Stimulated activated effector memory CD8-positive, alpha-beta T cell treated with anti-CD3 and anti-CD28 coated beads, Interleukin-12 subunit alpha, Interleukin-12 subunit beta, amount 100 ng/mL, for 72 hours (primary cell): ENCODE data around the gene SATB1.

Experiments used
- ATAC-seq: fragments of 150-1000 bp; cut with Tn5 transposase; 2 replicates; pipeline ENCODE4 v1.10.0; 2021
- DNase-seq, 2 donors: peaks; one replicate each; pipeline ENCODE4 v3.0.0; 2021 to 2022; ENCODE audit warnings: low spot score in 2 of 2
- H3K27ac Mint-ChIP-seq: one replicate; pipeline ENCODE4 v1.8.0; 2022; ENCODE audit warnings: mild to moderate bottlenecking, mixed read lengths
- H3K36me3 Mint-ChIP-seq: one replicate; pipeline ENCODE4 v1.8.0; 2022; ENCODE audit warnings: mild to moderate bottlenecking, mixed read lengths
- H3K4me1 Mint-ChIP-seq: one replicate; pipeline ENCODE4 v1.8.0; 2022; ENCODE audit warnings: mixed read lengths
- H3K4me3 Mint-ChIP-seq: one replicate; pipeline ENCODE4 v1.8.0; 2022; ENCODE audit warnings: mild to moderate bottlenecking, mixed read lengths
- H3K9me3 Mint-ChIP-seq: one replicate; pipeline ENCODE4 v1.8.0; 2022; ENCODE audit warnings: mixed read lengths

SATB1 gene

DNA sequence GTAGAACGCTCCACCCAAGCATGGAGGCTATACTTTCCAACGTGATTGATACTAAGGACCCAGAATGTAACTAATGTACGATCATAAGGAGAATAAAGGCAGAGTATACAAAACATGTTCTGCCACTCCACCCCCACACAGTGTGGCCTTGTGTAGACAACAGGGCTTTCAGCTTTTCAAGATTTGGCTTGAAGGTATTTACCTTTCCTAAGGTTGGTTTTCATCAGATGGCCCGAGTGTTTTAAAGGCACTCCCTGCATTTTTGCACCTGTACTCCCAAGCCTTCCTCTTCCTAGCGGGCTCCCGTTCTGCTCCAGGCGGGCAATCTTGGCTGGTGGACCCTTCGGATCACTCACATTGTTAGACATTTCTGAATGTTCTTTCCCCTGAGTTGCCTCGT lies 4.6 kb downstream of the SATB1 start:
- Mint-ChIP-seq H3K4me1 (peaks cover 61% of the 10 kb centered on the region), H3K36me3 (peaks cover 100% of the 10 kb centered on the region), H3K4me3 (peak overlapping the region; percentile 87), H3K9me3 (no peaks in the 10 kb centered on the region), H3K27ac (peak overlapping the region; percentile 98)
- ATAC-seq (no peak), DNase-seq (no peak)

DNA sequence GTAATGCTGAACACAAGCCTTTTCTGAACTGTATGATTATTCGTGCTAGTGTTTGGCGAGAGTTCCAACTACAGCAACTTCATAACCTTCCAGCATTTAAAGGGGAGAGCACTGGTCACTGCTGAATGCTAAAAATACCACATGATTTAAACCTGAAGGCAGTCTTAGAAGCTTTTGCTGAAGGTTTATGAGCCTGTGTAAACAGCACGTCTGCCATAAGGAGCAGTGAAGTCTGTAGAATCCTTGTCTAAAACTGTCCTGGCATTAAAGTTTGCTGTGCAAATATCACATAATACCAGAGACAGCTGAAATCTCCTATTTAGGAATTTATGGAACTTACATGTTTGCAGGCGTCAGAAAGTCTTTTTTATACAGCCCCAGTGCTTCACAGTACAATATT lies 5.9 kb downstream of the SATB1 start:
- DNase-seq (no peak), ATAC-seq (no peak)
- H3K27ac Mint-ChIP-seq = peak overlapping the region; percentile 98
- peaks cover 53% of the 10 kb centered on the region for H3K4me1 Mint-ChIP-seq
- H3K9me3 Mint-ChIP-seq = no peaks in the 10 kb centered on the region
- peaks cover 100% of the 10 kb centered on the region for H3K36me3 Mint-ChIP-seq
- H3K4me3 Mint-ChIP-seq = peak overlapping the region; percentile 87

DNA sequence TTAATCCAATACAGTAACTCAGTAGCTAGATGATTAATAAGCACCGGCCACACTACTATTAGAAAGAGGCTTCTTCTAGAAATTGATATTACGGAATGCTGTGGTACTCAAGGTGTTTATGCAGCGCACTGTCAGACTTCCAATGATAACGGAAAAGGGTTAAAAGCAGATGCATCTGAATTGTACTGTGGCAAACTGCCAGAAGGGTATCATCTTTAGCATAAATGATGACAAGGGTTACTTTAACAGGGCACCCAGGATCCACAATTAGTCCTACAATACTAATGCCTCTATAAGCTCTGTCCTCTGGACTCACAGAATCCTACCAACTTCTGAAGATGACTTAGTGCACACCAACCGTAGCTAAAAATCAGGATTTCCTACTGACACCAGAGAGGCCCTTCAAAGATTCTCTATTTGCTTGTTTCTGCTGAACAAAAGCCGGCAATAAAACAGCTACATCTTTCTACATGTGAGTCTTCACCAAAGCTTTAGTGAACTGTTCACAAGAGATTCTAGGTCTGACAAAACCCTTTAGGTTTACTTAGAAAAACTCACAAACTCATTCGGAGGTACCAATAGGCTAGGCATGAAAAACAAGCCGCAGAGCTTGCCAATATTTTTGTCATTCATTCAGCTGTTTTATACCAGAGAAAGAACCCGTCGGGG lies 7.1 kb downstream of the SATB1 start:
- Mint-ChIP-seq H3K36me3 (peaks cover 100% of the 10 kb centered on the region), H3K4me1 (peaks cover 42% of the 10 kb centered on the region), H3K9me3 (no peaks in the 10 kb centered on the region), H3K27ac (peak overlapping the region; percentile 98), H3K4me3 (peak overlapping the region; percentile 87)
- DNase-seq (no peak), ATAC-seq (no peak)

DNA sequence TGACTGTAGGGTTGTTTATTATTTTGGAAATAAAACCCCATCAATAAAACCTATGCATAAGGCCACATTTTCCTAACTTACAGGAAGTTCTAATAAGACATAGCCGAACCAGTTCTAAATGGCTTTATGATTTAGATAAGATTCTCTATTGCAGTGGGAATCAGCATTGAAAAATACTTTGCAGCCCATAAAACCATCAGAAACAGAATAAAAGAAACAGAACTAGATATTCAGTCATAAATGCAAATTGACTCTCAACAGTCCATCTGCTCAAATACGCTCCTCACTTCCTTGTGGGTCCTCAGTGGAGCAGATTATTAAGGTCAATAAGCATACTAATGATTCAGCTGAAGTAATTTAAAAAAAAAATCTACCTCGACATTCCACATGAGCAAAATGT lies 8.8 kb downstream of the SATB1 start:
- ATAC-seq (no peak), DNase-seq (no peak)
- Mint-ChIP-seq H3K27ac (peak overlapping the region; percentile 60), H3K4me1 (peaks cover 45% of the 10 kb centered on the region), H3K36me3 (peaks cover 100% of the 10 kb centered on the region), H3K4me3 (no peak overlapping the region), H3K9me3 (no peaks in the 10 kb centered on the region)

DNA sequence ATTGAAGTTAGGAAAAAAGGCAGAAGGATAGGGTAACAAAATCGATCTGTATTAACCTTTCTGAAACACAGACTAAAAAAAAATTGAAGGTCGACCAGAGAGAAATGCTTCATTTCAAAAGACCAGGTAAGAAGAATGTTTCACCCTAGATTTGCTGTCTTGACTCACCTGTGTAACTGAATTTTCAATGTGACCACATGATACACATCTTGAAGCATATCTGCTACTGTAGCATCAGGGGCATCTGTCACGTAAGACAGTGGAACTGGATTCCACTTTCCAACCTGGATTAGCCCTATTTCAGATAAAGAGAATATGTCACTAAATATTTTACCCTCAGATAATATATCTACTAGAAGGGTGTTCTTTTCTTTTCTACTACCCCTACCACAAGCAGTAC lies 9.3 kb downstream of the SATB1 start:
- DNase-seq (no peak), ATAC-seq (no peak)
- H3K4me1 Mint-ChIP-seq = peaks cover 42% of the 10 kb centered on the region
- peak overlapping the region; percentile 60 for H3K27ac Mint-ChIP-seq
- no peaks in the 10 kb centered on the region for H3K9me3 Mint-ChIP-seq
- H3K4me3 Mint-ChIP-seq = no peak overlapping the region
- H3K36me3 Mint-ChIP-seq = peaks cover 100% of the 10 kb centered on the region

DNA sequence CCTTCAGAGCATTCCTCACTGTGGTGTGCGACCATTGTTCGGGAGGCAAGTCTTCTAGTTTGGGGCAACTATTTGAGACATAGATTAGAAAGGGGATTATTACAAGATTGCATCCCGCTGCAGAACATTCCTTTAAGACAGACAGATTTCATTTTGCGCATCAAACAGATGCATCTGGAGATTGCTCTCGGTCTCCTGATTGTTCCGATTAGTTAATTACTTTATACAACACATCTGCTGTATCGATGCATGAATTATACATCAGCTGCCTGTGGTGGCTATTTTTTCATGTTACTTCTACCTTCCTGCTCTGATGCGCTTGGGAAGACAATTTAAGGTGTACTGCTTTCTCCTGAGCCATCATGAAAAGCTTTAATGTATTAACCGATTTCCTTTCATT lies 10.0 kb downstream of the SATB1 start:
- no peak for DNase-seq

DNA sequence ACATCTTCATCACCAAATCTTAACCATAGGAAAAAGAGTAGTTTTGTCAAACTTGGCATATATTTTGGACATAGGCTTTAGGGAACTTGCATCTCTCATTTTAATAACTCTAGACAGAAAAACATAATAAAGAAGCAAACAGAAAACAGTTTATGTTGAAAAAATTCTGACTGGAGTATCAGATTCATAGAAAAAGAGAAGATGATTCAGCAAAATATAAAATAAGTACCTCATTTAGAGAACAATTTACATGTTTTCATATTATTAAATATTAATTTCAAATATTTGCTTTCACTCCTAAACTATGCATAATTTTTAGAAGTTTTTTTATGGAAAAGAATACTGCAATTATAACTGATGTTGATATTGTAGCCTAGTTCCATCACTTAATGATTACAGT lies 12.5 kb downstream of the SATB1 start:
- Mint-ChIP-seq H3K4me3 (no peak overlapping the region), H3K27ac (peak overlapping the region; percentile 44), H3K9me3 (no peaks in the 10 kb centered on the region), H3K4me1 (peaks cover 42% of the 10 kb centered on the region), H3K36me3 (peaks cover 100% of the 10 kb centered on the region)
- no peak for DNase-seq
- ATAC-seq = no peak

More for the DNA sequence above, 10.0 kb downstream of the SATB1 start:
- Mint-ChIP-seq H3K4me3 (no peak overlapping the region), H3K4me1 (peaks cover 39% of the 10 kb centered on the region), H3K9me3 (no peaks in the 10 kb centered on the region), H3K27ac (no peak overlapping the region), H3K36me3 (peaks cover 100% of the 10 kb centered on the region)
- ATAC-seq = no peak

DNA sequence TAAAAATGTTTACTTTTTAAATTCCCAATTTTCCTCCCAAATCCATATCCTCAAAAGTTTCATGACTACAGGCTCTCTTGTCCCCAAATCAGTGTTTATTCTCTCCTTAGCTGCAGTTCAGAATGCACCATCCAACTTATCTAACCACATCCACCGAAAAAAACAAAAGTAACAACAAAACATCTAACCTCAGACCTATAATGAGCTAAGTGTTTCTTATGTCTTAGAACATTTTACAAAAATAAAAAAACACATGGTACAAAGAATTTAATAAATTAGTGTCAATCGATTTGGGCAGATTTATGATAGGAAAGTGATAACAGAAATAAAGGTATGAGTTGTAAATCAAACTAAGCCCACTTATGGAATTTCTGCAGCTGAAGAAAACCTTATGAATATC lies 13.6 kb downstream of the SATB1 start:
- ATAC-seq (peak; percentile 54), DNase-seq (no peak)
- Mint-ChIP-seq H3K27ac (peak overlapping the region; percentile 44), H3K4me3 (no peak overlapping the region), H3K4me1 (peaks cover 40% of the 10 kb centered on the region), H3K9me3 (no peaks in the 10 kb centered on the region), H3K36me3 (peaks cover 100% of the 10 kb centered on the region)

DNA sequence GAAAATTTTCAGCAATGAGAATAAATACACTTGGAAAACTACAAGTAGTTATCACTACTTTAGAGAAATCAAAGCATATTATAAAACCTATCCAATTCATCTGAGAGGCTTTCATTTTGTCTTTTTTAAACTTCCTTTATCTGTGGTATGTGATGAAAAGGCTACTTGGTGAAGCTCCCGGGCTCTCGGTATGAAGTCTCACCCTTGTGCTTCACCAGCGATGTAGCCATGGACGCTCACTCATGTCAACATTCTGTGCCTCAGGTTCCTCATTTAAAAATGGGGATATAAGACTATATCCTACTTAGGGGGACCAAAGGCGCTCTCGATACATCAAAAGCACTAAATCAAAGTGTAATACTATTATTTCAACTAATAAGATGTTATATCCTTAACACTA lies 14.9 kb downstream of the SATB1 start:
- H3K36me3 Mint-ChIP-seq = peaks cover 100% of the 10 kb centered on the region
- no peak overlapping the region for H3K4me3 Mint-ChIP-seq
- H3K4me1 Mint-ChIP-seq = peaks cover 44% of the 10 kb centered on the region
- H3K9me3 Mint-ChIP-seq = no peaks in the 10 kb centered on the region
- DNase-seq = no peak
- ATAC-seq = no peak
- peak overlapping the region; percentile 57 for H3K27ac Mint-ChIP-seq

DNA sequence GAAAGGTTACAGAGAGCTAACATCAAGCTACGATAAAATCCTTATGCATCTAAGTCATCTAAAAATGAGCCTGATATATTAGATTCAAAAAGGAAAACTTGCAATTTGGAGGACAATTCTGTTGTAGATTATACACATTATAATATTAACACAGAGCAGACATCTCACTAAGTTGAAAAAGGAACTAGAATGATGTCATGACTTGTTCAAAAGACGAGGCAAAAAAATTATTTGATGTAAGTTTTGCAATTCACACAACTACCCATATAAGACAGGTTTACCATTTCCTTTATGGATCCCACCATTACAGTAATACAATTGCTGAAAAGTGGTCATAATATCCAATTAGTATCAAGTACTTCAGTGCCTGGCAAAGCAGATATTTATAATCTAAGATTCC lies 15.9 kb downstream of the SATB1 start:
- Mint-ChIP-seq H3K4me1 (peaks cover 44% of the 10 kb centered on the region), H3K4me3 (no peak overlapping the region), H3K9me3 (no peaks in the 10 kb centered on the region), H3K36me3 (peaks cover 100% of the 10 kb centered on the region), H3K27ac (peak overlapping the region; percentile 57)
- no peak for DNase-seq
- ATAC-seq = no peak

DNA sequence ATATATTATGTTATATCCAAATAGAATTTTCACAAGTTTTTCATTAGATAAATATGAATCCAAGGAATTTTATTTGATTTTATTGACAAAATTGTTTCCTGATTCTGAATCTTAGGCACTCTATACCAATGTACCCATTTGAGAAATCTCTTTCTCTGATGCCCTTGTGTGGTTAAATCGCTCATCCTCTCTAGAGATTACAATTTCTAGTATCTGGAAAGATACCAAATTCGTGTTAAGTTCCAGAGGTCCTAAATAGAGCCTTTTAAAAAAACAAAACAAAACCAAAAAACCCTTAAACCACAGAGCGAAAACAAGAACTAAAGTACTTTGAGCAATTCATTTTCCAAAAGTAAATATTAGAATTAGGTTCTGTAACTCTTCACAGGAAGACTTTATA lies 20.0 kb downstream of the SATB1 start:
- no peaks in the 10 kb centered on the region for H3K9me3 Mint-ChIP-seq
- ATAC-seq = peak; percentile 60
- peak overlapping the region; percentile 68 for H3K27ac Mint-ChIP-seq
- peaks cover 100% of the 10 kb centered on the region for H3K36me3 Mint-ChIP-seq
- H3K4me1 Mint-ChIP-seq = peaks cover 56% of the 10 kb centered on the region
- H3K4me3 Mint-ChIP-seq = no peak overlapping the region
- DNase-seq = no peak

DNA sequence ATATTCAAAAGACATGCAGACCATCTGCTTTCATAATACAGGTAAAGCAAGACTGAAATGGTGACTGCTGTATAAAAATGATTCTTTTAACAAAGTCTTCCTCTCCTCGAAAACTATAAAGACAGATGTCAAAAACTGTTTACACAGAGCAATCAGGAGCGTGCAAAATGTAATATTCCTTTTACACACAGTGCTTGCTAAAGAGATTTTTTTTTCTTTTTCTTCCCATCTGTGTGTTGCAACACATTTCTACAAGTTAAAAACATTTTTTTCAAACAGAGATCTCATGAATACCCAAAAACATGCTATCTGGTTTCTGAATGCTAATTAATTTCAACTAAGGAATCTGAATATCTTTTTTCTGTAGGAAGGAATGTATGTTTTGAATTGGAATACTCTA lies 22.1 kb downstream of the SATB1 start:
- Mint-ChIP-seq H3K9me3 (no peaks in the 10 kb centered on the region), H3K27ac (peak overlapping the region; percentile 80), H3K36me3 (peaks cover 100% of the 10 kb centered on the region), H3K4me1 (peaks cover 61% of the 10 kb centered on the region), H3K4me3 (no peak overlapping the region)
- DNase-seq = no peak
- no peak for ATAC-seq

DNA sequence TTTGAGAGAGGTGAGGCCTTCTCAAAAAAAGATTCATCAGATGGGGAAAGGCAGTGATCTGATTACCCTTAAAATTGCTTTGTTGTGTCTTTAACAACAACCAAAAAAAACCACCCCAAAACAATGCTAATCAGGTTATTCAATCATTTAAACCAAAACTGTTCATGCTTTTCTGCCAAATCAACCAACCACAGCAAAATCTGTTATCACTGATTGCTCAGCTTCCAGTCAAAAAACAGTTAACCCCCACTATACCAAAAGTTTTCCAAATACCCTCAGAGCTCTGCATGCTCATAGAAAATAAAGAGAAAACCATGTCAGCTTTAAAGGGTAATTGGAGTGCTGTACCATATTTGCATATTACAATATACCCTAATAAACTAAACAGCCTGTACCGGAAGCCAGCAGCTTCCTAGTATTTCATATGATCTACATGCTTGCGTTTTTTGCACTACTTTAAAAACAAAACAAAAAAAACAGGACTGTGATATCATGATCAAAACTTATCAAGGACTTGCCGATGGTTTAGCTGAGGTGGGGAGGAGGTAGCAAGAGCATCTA lies 22.8 kb downstream of the SATB1 start:
- Mint-ChIP-seq H3K9me3 (no peaks in the 10 kb centered on the region), H3K36me3 (peaks cover 100% of the 10 kb centered on the region), H3K4me1 (peaks cover 54% of the 10 kb centered on the region)

DNA sequence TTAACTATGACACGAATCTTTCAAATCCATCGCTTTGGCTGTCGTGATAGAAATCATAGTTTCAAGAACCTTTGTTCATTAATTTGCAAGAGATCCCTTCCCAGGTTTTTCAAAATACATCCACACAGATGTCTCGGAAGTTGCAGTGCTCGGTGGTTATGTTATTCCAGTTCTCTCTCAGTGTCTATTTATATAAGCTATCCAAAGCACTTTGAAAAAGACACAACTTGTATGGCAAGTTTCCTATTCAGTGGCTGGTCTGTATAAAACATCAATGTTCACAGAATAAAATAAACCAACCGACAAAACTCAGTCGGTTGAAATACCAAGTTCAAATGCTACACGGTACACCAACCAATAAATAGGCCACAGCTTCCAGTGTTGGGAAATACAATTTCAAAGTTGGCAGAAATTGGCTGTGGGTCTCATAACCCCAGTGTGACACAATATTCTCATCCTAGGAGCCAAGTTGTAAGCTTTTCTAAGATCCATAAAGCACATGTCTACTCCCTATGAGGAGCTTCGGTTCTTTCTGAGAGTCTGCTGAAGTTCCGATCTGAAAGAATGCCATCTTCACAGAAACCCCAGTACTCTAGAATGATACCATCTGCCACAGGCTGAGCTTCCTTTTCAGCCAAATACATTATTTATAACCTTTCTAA lies 23.7 kb downstream of the SATB1 start:
- H3K4me1 Mint-ChIP-seq = peaks cover 59% of the 10 kb centered on the region
- peaks cover 100% of the 10 kb centered on the region for H3K36me3 Mint-ChIP-seq
- H3K27ac Mint-ChIP-seq = peak overlapping the region; percentile 80
- no peak overlapping the region for H3K4me3 Mint-ChIP-seq
- ATAC-seq = no peak
- no peaks in the 10 kb centered on the region for H3K9me3 Mint-ChIP-seq
- no peak for DNase-seq

More for the DNA sequence above, 22.8 kb downstream of the SATB1 start:
- ATAC-seq (no peak), DNase-seq (no peak)
- peak overlapping the region; percentile 80 for H3K27ac Mint-ChIP-seq
- H3K4me3 Mint-ChIP-seq = no peak overlapping the region

DNA sequence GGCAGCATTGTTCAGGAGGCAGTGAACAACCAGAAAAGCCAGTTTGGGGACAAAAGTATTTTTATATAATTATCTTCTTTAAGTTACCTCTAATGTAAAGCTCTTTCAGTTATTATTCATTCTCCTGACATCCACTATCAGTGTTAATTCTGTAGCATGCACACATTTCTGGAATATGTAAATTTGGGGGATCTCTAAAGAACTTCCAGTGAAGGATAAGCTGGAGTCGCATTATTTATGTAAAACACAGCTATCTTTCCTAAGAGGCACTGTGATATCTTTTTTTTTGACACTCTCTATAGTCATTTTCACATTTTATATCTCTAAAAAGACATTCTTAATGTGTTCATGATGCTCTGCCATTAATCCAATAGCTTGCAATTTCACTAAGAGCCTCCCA lies 26.7 kb downstream of the SATB1 start:
- no peak for ATAC-seq
- no peak overlapping the region for H3K4me3 Mint-ChIP-seq
- DNase-seq = no peak
- peaks cover 63% of the 10 kb centered on the region for H3K4me1 Mint-ChIP-seq
- peaks cover 100% of the 10 kb centered on the region for H3K36me3 Mint-ChIP-seq
- no peaks in the 10 kb centered on the region for H3K9me3 Mint-ChIP-seq
- H3K27ac Mint-ChIP-seq = peak overlapping the region; percentile 11

DNA sequence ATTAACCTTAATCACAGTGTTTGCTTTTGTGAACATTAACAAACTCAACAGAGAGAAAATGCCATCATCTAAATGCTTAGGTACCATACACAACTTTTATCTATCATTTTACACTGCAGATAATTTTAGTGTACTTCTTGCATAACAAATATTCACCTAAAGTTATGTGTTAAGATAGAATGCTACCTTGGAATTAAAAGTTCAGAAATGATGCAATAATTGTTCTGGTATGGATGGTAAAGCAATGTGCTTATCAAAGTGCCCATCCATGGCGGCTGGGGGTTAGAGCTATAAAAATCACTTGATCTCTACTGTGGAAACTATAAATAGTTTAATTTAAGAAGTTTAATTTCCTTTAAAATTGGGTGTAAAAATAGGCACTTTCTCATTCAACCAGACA lies 28.7 kb downstream of the SATB1 start:
- peaks cover 100% of the 10 kb centered on the region for H3K36me3 Mint-ChIP-seq
- no peak overlapping the region for H3K27ac Mint-ChIP-seq
- no peak overlapping the region for H3K4me3 Mint-ChIP-seq
- DNase-seq (no peak), ATAC-seq (no peak)
- H3K4me1 Mint-ChIP-seq = peaks cover 55% of the 10 kb centered on the region
- H3K9me3 Mint-ChIP-seq = no peaks in the 10 kb centered on the region
